ENCODE results near the gene DVL2.
"Not testable (repeated sequence)": the region's sequence is repeated elsewhere in the genome, so short reads cannot be mapped to it uniquely, and the experiment has no call there.

Gene DVL2

DNA sequence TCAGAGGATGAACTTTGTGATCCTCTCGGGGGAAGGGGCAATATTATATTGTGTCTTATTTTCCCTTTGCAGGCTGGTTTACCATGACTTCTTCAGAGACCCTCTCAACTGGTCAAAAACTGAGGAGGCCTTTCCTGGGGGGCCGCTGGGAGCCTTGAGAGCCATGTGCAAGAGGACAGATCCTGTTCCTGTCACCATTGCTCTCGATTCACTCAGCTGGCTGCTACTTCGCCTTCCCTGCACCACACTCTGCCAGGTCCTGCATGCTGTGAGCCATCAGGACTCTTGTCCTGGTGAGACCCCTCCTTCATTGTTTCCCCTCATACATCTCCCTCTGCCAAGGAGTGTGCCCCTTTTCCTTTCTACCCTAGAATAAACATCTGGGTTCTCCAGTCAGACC, 20.2 kb upstream of the DVL2 start:
- no peak for DNase-seq

DNA sequence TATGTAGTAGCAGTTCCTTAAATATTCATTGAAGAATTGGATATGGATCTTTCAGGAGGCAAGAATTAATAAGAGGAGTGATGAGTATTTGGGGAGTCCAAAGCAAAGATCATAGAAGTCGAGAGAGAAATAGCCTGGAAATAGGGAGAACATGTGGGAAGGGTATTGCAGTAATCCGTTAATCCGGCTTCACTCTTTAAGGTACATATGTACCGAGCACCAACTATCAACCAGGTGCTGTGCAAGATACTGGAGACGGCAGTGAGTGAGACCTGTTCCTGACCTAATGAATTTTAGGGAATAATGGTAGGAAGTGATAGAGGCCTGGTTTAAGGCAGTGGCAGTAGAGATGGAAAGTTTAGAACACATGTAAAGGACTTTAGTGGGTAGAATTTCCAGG, 18.8 kb upstream of the DVL2 start:
- DNase-seq, result no peak

GRCh38 chr17:7252176-7253043, 18.1 kb upstream of the DVL2 start, which contains the start of gene ELP5:
TSS of gene ELP5 (plus strand) at chr17:7252215. CDS start at chr17:7252551, 336 bp downstream.
- no peak for DNase-seq

DNA sequence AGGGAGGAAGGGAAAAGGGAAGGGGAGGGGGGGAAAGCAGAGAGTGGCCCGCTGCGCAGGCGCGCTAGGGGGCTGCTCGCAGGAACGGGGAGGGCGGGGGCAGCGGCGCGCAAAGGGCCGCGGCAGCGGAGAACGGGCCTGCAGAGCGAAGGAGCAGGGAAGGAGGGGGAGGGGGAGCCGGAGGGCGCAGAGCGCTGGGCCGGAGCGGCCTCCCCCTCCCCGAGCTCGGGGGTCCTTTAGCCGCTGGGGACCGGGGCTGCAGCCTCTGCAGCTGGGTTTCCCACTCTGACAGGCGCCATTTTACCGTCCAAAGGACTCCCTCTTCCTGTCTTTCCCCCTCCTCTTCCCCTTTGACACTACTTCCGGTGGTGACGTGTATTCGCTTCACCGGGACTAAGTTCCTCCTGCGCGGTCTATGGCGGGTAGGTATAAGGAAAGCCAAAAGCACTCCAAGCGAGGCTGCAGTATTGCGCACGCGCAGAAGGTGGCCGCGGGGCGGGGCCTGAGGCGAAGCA, 17.4 kb upstream of the DVL2 start, which contains the start of gene CTDNEP1:
Gene CTDNEP1, minus strand, starts transcription at position 74 of the 515 bp plus-strand sequence. CDS start 438 bp downstream, outside the sequence.
- peak; percentile 91 for DNase-seq

DNA sequence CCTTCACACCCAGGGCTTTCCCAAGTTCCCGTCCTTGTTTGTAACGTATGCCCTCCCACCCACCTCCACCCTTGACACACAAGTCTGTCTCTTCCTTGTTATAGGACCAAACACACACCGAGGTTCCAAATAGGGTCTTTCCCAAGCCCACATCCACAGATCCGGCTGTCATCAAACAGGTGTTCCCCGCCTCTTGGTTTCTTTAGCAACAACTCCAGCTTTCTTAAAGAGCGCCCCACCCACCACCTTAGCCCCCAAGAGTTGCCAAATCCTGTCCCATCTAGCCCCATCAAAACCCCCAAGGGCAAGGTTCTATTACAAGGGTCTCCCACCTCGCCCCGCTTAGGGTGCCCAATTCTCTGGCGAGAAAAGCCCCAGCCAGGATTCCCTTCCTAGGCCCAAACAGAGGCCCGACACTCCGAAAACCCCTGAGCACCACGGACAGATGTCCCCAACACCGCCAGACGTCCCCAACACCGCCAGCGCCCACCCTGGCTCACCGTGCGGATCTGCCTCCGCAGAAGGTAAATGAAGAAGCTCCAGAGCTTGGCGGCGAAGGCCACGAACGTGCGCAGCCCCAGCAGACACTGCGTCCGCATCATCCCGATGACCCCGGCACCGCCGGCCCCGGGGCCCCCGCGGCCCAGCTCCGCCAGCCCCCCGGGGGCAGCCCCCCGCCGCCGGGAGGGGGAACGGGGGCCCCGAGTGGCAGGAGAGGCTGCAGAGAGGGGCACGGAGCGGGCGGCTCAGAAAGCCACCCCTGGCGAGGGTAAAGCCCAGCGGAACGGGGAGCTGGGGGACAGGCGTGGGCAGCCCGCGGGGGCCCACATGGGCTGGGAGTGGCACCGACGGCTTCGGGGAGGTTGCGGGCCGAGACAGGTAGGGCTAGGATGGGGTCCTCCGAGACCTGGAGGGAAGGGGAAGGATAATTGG, 16.6 kb upstream of the DVL2 start:
- DNase-seq, result no peak

DNA sequence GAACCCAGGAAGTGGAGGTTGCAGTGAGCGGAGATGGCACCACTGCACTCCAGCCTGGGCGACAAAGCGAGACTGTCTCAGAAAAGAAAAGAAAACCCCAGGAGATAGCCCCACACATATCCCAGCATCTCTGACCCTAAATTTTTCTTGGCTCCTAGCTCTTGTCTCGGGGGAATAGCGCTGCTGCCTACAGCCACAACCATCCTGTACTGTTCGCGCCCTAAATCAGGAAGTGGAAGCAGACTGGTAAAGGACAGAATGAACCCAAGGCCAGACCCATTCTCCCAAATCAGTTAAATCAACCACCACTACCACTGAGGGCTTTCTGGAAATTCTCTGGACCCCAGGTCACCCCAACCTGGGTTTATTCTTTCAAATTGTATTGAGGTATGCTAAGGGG, 15.5 kb upstream of the DVL2 start:
- no peak for DNase-seq

DNA sequence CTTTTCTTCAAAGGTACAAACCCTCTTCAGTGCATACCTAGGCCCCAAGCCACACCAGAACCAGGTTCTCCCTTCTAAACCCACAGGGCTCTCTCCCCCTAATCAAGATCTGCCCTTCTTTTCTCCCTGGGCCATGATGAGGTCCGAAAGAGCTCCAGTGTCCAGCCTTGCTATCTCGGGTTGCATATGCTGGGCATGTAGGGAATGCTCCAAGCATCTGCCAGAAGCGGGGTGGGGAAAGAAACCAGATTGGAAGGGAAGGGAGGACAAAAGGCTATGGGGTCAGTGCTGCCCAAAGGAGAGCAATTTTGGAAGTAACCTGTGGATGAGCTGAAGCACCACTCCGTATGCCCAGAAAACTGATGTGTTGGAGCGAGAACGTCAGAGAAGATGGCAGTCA, 14.9 kb upstream of the DVL2 start:
- no peak for DNase-seq

DNA sequence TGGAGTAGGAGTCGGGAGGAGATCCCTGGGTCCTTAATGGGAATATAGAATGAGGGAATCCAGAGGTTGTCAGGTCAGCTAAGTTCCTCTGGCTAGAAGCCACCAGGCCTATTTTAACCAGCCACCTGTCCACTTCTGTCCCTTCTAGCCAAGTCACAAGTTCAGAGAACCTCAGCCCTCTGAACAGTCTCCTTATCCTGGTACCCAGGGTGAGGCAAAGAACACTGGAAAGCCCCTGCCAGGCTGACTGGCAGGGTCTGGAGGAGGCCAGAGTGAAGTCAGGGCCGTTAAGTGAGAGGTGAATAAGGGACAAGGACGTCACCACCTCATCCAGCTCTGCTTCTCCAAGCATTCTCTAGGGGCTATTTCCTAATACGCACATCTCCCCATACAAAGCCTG, 14.5 kb upstream of the DVL2 start:
- DNase-seq, result no peak

GRCh38 chr17:7246779-7247178, 12.5 kb upstream of the DVL2 start:
- DNase-seq, result no peak

- DNase-seq, result not testable (repeated sequence)
These were observed 9.5 kb upstream of the DVL2 start for GRCh38 chr17:7243838-7244237.

DNA sequence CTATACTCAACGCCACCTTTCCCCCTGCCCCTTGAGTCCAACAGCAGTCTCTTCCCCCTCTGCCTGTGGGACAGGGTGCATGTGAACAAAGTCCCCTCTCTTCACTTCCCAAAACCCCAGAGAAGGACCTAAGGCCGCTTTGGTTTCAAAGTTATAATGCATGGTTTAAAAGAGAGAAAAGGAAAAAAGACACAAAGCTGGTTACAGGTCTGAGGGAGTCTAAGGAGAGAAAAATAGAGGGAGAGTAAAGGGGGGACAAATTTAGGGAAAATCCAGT, 9.1 kb upstream of the DVL2 start:
- DNase-seq, result no peak

GRCh38 chr17:7242717-7243452, 8.6 kb upstream of the DVL2 start:
- DNase-seq, result no peak

DNA sequence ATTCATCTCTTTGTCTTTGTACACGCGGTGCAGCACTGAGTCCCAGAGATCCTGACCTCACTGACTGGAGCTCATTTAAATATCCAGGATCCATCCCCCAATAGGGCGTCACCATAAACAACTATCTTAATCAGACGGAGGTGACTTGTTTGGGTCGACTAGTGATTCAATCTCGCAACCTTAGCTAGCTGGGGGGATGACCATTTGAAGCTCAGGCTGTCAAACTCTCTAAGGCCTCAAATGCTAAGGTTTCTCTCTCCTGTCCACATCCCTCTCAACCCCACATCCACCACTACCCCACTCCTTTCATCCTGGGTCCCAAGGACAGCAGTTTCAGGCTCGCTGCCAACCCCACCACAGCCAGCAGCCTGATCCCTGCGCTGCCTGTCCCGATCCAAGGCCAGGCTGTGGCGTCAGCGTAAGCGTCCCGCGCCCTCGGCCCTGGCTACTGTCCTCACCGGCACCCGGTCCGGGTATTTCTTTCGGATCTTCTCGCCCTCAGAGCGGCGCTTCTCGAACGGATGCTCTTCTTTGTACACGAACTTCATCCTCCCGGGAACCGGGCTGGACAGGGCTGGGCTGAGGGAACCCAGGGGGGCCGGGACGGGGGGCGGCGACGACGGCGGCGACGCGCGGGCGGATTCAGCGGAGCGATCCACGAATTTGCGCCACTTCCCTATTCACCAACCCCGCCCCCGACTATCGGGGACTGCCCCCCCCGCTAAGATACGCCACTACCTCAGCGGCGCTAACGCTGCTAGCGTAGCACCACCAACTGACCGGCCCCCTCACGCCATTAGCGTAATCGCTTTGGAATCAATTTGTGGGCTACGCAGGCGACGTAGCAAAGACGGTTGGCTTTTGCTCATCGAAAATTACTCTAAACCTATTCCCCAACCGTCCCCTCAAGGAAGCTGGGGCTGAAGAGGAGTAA, 7.7 kb upstream of the DVL2 start, which contains the start of gene GABARAP:
Gene GABARAP, minus strand, starts transcription at position 667 of the 934 bp plus-strand sequence. Its CDS starts 119 bp downstream, at position 548.
- DNase-seq, result no peak

DNA sequence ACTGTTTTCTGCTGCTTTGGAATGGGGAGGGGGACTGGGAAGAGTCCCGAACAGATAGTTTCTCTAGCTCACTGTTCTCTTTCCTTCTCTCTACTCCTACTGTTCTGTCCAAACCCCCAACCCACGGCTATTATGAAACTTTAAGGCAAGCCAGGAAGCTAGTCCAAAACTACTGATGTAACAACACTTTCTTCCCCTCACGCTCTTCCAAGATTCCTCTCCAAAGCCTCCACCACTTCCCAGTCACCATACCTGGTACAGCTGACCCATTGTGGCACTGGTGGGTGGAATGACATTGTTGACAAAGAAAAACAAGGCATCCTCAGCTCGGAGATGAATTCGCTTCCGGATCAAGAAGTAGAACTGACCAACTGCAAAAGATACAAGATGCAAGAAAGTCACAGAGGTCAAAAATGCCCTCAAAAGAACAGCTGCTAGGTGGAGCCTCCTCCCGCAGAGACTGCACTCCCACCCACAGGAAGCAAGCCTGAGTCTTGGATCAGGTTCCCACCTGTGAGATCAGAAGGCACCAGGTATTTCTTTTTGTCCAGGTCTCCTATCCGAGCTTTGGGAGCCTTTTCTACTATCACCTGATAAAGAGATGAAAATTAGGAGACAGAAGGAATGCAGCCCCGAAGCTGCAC, 6.9 kb upstream of the DVL2 start:
- DNase-seq, result no peak

- DNase-seq, result peak; percentile 72
These were observed 6.1 kb upstream of the DVL2 start for GRCh38 chr17:7240375-7240774.

- DNase-seq, result peak; percentile 85
These were observed 5.0 kb upstream of the DVL2 start, which contains the start of gene PHF23 for GRCh38 chr17:7239091-7240027. TSS of gene PHF23 (minus strand) at chr17:7239457. CDS start at chr17:7239279, 178 bp downstream.

DNA sequence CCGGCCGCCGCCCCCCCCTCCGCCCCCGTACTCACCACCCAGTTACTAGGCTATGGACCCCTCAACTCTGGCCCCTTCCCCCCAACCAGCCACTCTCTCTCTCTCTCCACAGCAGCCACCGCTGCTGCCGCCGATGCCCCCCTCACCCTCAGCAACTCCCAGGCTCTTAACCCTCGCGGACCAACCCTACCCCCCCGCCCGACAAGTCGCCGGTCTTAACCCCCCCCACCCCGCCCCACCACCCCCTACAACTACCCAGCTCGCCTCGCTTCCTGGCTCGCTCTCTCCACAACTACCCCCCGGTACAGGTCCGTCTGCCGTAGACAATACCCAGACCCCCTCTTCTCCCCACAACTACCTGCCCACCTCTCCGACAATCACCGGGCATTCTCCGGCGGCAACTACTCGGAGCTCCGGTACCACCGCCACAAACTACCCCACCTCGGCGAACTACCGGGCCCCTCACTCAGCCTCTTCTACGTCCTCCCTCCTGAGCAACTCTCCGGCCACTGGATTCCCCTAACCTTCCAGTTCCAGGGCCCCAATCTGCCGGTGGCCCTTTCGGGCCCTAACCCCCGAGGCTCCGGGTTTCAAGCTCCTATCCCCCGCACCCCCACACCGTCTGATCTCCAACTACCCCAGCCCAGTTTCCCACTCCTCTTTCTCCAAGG, 4.2 kb upstream of the DVL2 start:
- no peak for DNase-seq

- DNase-seq, result no peak
These were observed 3.6 kb upstream of the DVL2 start for GRCh38 chr17:7237761-7238419.

Data from SIG-M5 (cell line).